HPDE6-E6E7 (cell line): ENCODE data around the gene DTNBP1.

ENCODE experiments used
- DNase-seq: peaks from one replicate; pipeline ENCODE4 v3.0.0; 2011; ENCODE audit warnings: missing footprints; ENCODE audit errors: extremely low spot score

DTNBP1 gene

GRCh38 chr6:15515226-15515625, 147.6 kb downstream of the DTNBP1 start:
- DNase-seq: no peak

GRCh38 chr6:15513801-15514711, 148.8 kb downstream of the DTNBP1 start:
- DNase-seq: no peak

- no peak for DNase-seq
Measured at GRCh38 chr6:15513131-15513771, 149.6 kb downstream of the DTNBP1 start.

- no peak for DNase-seq
Measured at GRCh38 chr6:15512721-15513120, 150.1 kb downstream of the DTNBP1 start.

DNA sequence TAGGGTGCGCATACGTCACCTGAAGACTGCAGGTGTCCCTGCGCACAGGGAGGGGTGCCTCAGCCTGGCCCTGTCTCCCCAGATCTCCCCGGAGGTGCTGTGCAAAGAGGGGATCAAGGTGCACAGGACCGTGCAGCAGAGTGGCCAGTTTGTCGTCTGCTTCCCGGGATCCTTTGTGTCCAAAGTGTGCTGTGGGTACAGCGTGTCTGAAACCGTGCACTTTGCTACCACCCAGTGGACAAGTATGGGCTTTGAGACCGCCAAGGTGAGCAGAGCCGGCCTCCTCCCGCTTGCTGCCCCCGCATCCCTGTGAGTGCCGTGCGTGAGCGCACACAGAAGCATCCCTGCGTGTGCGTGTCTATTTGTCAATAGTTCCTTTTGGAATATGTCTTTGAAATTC, 150.7 kb downstream of the DTNBP1 start:
- DNase-seq: no peak

GRCh38 chr6:15511248-15512125, 151.3 kb downstream of the DTNBP1 start:
- no peak for DNase-seq

GRCh38 chr6:15510536-15511247, 152.1 kb downstream of the DTNBP1 start:
- no peak for DNase-seq

DNA sequence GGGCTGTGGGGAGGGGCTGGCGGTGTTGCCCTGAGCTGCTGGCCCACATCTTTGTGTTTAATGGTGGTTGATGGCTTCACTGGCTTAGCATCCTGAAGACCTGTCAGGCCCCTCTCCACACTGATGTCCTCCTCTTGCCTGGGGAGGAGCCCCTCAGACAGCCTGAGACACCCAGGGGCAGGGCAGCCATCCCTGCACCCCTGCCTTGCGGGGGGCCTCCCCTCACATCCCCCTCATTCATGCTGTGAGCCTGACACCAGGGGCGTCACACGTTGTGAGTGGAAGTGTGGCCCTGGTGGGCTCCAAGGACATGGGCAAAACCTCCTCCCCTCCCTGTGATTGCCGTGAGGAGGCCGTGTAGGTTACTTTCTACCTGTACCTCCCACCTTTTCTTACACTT, 152.7 kb downstream of the DTNBP1 start:
- DNase-seq: no peak

DNA sequence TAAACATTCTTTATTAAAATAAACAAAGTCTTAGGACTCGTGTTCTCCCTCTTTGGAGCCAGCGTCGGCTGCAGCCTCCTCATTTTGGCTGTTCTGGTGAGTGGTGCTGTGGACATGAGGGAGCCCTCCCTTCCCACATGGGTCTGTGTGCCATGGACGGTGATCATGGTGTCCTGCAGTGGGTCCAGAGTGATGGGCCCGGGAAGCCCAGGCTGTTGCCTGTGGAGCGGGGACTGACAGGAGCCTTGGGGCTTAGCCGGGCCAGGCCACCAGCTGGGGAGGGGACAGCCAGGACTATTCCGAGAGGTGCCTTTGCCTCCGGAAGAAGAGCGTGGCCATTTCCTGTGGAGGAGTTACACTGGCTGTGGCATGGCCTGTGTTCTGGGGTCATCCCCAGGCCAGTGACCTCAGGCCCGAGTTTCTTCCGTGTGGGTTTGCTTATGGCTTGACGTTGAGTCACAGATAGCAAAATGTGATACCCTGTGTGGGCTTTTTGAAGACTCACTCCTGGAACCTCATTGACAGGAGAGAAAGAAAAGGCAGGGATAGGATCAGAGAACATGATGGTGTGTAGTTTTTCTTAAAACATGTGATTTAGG, 153.4 kb downstream of the DTNBP1 start:
- DNase-seq: no peak

DNA sequence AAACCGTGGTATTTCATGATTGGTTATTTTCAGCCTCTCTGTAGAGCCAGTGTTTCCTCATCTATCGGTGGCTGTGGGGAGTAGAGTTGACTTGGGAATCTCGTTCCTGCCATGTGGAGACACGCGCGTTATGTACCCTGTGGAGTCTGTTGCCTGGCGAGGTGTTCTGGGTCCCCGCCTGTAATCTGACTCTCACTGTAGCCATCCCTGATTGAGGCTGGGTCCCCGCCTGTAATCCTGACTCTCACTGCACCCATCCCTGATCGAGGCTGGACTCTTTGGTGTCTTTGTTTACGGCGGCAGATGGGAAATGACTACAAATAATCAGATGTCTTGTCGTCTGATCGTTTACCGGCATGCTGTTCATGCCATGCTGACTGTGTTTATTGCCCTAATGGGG, 153.9 kb downstream of the DTNBP1 start:
- DNase-seq: no peak

- DNase-seq: no peak
Measured at GRCh38 chr6:15508441-15508871, 154.4 kb downstream of the DTNBP1 start.

GRCh38 chr6:15507746-15508145, 155.1 kb downstream of the DTNBP1 start:
- no peak for DNase-seq

- no peak for DNase-seq
Measured at GRCh38 chr6:15507221-15507620, 155.6 kb downstream of the DTNBP1 start.

GRCh38 chr6:15506066-15506465, 156.8 kb downstream of the DTNBP1 start:
- no peak for DNase-seq

DNA sequence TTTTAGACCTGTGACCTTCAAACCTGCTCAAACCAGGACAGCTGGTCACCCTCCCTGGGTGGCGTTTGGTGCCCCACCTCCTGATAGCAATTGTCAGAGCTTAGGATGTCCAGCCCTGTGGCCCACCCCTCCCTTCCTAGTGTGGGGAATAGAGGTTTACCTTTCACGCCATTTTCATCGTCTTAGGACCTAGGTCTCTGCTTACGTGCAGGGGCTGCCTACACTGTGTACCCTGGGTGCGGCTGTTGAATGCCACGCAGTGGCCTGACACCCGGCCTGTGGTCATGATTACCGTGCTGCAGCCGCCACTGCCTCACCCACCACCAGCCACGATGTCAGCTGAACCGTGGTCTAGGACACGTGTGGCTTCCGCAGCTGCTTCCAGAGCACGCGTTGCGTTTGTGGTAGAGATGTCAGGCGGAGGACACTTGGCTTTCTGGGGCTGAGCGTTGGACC, 157.3 kb downstream of the DTNBP1 start:
- no peak for DNase-seq

DNA sequence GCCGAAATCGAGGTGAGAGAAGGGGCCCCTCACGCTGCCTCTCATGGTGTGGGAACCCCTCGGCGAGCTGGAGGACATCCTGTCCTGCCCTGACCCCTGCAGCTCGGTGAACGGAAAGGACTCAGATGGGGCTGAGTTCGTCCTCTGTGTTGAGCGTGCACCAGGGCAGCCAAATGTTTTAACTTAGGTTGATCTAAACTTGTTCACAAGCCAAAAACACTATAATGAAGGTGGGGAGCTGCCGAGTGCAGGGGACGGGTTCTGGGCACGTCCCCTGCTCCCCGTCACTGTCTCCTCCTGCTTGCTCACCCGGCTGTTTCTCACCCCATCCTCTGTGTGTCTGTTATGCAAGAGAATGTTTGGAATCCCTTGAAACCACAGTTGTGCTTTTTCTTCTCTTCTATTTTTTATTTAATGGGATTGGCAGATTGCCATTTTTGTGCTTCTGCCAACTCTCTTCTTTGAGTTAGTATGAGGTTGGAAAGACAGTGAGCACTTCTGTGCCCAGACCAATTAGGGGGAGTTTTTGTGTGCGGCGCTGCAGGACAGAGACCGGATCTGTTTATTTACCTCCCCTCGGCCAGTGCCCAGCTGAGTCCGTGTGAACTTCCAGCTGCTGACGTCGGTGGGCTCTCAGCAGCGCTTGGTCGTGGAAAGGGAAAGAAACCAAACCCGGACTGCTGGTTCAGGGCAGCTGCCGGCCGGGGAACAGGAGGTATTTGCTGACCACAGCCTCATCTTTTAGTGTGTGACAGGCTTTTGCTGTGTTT, 158.1 kb downstream of the DTNBP1 start:
- DNase-seq: no peak

DNA sequence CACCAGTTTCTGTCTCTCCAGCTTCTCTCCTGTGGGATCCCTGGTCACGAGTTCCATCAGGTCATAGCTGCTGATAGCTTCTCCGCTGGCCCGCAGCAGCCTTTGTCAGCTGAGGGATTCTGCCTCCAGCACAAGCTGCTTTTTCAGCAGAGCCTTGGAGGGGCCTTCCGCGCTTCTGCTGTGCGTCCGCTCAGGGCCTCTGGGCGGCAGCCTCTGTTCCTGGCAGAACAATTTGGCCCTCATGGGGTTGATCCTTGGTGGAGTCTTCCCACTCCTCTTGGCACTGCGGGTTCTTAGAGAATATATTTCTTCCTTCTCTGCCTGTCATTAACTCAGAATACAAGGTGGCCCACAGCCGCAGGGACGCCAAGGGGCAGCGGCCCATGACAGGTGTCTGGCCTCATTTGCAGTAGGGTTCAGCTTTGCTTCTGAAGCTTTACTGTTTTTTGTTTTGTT, 158.8 kb downstream of the DTNBP1 start:
- DNase-seq: no peak

- no peak for DNase-seq
Measured at GRCh38 chr6:15503346-15503680, 159.5 kb downstream of the DTNBP1 start.

- no peak for DNase-seq
Measured at GRCh38 chr6:15502446-15503345, 160.1 kb downstream of the DTNBP1 start.
